RWPE1 (cell line): Measurements from ENCODE around the gene FBRSL1.
"Not testable (repeated sequence)": the region's sequence is repeated elsewhere in the genome, so short reads cannot be mapped to it uniquely, and the experiment has no call there.

ENCODE experiments used
- CTCF ChIA-PET: fragments of 350-600 bp; sonication (Branson Sonifier 250); formaldehyde crosslinking; extraction: SDS; loops from one replicate; lab custom pipeline; 2021; lab: Yijun Ruan, JAX
- POLR2A ChIA-PET: fragments of 400-600 bp; formaldehyde crosslinking; extraction: SDS; loops from one replicate; lab custom pipeline; 2020; ENCODE audit warnings: antibody characterized with exemption; ENCODE audit not compliant: low non-redundant PET; lab: Yijun Ruan, JAX
- DNase-seq: peaks from one replicate; pipeline ENCODE4 v3.0.0; 2012; ENCODE audit warnings: low spot score
- H3K27ac ChIP-seq: fragments of 450-650 bp; 2 replicates; pipeline ENCODE4 v1.5.1; 2017
- TF ChIP-seq, protein P1 (sequence below): fragments of 450-650 bp; conservative IDR thresholded peaks from 2 replicates; pipeline ENCODE4 v1.5.1; 2017; ENCODE audit warnings: low read depth, mild to moderate bottlenecking

FBRSL1 gene

DNA sequence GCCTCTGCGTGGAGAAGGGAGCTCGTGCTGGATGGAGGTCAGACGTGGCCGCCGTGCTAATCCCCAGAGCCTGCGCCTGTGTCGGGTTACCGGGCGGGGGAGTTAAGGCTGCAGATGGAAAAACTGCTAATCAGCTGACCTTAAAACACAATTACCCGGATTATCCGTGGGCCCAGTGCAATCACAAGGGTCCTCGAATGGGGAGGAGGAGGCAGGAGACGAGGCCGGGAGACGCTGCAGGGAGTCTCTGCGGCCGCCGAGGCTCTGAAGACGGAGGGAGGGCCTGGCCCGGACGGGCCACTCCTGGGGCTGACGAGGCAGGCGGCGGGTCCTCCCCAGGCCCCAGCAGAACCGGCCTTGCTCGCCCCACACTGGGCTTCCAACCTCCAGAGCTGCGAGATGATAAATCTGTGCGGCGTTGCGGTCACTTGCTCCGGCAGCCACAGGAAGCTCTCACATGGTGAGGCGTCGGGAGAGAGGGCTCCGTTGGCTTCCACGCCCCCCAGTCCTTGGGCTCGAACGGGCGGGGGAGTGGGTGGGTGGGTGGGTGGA lies 32.9 kb upstream of the FBRSL1 start:
- CTCF ChIA-PET: no interaction called here
- no peak overlapping the region for H3K27ac ChIP-seq
- TF ChIP-seq, protein P1, sequence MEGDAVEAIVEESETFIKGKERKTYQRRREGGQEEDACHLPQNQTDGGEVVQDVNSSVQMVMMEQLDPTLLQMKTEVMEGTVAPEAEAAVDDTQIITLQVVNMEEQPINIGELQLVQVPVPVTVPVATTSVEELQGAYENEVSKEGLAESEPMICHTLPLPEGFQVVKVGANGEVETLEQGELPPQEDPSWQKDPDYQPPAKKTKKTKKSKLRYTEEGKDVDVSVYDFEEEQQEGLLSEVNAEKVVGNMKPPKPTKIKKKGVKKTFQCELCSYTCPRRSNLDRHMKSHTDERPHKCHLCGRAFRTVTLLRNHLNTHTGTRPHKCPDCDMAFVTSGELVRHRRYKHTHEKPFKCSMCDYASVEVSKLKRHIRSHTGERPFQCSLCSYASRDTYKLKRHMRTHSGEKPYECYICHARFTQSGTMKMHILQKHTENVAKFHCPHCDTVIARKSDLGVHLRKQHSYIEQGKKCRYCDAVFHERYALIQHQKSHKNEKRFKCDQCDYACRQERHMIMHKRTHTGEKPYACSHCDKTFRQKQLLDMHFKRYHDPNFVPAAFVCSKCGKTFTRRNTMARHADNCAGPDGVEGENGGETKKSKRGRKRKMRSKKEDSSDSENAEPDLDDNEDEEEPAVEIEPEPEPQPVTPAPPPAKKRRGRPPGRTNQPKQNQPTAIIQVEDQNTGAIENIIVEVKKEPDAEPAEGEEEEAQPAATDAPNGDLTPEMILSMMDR: no peak
- no peak for DNase-seq
- POLR2A ChIA-PET: no interaction called here

DNA sequence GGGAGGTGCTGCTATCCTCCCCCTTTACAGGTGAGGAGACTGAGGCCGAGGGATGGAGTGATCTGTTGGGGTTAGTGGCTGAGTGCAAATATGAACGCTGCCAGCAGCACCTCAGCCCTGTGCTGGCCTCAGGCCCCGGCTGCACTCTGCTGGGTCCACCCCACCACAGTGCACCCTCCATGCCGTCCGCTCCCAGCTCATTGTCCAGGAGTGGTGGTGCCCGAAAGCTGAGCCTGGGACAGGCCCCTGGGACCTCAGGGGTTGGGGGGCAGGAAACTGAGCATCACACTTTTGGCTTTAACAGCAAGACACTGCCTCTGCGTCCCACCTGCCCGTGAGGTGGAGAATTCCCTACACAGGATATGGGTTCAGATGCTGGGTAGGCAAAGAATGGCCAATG lies 31.5 kb upstream of the FBRSL1 start:
- H3K27ac ChIP-seq: no peak overlapping the region
- ChIA-PET CTCF (interaction anchor here (0.5 kb wide), 1 partner anchor 10 kb away, joined by 3 read pairs; no protein-coding TSS in a partner anchor), POLR2A (no interaction called here)
- TF ChIP-seq, protein P1: no peak
- DNase-seq: no peak

- TF ChIP-seq, protein P1: no peak
- no peak for DNase-seq
- no peak overlapping the region for H3K27ac ChIP-seq
- ChIA-PET POLR2A (no interaction called here), CTCF (no interaction called here)
Measured at GRCh38 chr12:132458846-132459641, 30.9 kb upstream of the FBRSL1 start.

DNA sequence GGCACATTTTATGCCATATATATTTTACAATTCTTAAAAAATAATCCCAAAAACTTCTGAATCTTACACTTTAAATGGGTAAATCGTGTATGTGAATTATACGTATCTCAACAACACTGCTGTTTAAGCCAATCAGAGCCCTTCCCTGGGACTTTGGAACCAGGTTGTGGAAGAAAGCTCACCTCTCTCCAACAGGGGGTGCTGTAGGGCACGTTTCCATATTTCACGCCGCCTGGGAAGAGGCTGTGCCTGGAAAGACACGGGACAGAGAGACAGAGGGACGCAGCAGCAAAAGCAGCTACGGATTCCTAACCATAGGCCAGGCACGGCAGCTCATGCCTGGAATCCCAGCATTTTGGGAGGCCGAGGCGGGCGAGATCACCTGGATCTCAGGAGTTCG lies 29.4 kb upstream of the FBRSL1 start:
- TF ChIP-seq, protein P1: no peak
- DNase-seq: no peak
- CTCF ChIA-PET: no interaction called here
- POLR2A ChIA-PET: no interaction called here
- H3K27ac ChIP-seq: no peak overlapping the region

- CTCF ChIA-PET: no interaction called here
- TF ChIP-seq, protein P1: no peak
Measured at GRCh38 chr12:132461526-132461925, 28.4 kb upstream of the FBRSL1 start.

DNA sequence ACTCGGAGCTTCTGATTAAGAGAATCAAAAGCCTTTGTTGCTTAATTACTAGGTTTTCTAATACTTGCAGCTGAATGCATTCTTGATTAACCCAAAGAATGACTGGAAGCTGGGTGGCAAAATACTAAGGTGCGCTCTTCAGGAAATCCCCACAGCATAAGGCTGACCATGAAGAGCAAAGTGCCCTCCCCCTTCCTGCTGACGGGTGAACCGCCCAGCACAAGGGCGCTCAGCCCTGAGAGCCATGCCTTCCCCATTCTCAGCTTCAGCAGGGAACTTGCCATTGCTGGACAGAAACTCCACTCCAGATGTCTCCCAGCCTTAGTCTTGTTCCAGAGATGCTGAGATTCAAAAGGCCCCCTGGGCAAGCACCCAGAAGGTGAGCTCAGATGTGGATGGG lies 27.2 kb upstream of the FBRSL1 start:
- ChIA-PET CTCF (interaction anchor here (0.6 to 1.0 kb wide), 2 partner anchors 48 to 49 kb away, joined by 3 to 4 read pairs; no protein-coding TSS in a partner anchor), POLR2A (no interaction called here)
- TF ChIP-seq, protein P1: no peak
- DNase-seq: no peak
- no peak overlapping the region for H3K27ac ChIP-seq

More at GRCh38 chr12:132461526-132461925, 28.4 kb upstream of the FBRSL1 start:
- no peak for DNase-seq
- no peak overlapping the region for H3K27ac ChIP-seq
- POLR2A ChIA-PET: no interaction called here

- DNase-seq, POLR2A ChIA-PET, H3K27ac ChIP-seq: not testable (repeated sequence)
- CTCF ChIA-PET: interaction anchor here (1.0 kb wide), 1 partner anchor 49 kb away, joined by 4 read pairs; no protein-coding TSS in a partner anchor
Measured at GRCh38 chr12:132463284-132463924, 26.5 kb upstream of the FBRSL1 start.

DNA sequence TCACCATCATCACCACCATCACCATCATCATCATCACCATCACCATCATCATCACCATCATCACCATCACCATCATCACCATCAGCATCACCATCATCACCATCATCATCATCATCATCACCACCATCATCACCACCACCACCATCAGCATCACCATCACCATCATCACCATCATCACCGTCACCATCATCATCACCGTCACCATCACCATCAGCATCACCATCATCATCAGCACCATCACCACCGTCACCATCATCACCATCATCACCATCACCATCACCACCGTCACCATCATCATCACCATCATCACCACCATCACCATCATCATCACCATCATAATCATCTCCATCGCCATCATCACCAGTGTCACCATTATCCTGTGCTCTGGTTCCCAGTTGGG lies 25.6 kb upstream of the FBRSL1 start:
- DNase-seq, CTCF ChIA-PET, H3K27ac ChIP-seq, POLR2A ChIA-PET: not testable (repeated sequence)
